ENCODE data around the gene SH3TC1.

SH3TC1 gene

GRCh38 chr4:8215641-8216442 is 16.8 kb downstream of the SH3TC1 start:
- no peak for DNase-seq (ENCODE audit: low read depth)

DNA sequence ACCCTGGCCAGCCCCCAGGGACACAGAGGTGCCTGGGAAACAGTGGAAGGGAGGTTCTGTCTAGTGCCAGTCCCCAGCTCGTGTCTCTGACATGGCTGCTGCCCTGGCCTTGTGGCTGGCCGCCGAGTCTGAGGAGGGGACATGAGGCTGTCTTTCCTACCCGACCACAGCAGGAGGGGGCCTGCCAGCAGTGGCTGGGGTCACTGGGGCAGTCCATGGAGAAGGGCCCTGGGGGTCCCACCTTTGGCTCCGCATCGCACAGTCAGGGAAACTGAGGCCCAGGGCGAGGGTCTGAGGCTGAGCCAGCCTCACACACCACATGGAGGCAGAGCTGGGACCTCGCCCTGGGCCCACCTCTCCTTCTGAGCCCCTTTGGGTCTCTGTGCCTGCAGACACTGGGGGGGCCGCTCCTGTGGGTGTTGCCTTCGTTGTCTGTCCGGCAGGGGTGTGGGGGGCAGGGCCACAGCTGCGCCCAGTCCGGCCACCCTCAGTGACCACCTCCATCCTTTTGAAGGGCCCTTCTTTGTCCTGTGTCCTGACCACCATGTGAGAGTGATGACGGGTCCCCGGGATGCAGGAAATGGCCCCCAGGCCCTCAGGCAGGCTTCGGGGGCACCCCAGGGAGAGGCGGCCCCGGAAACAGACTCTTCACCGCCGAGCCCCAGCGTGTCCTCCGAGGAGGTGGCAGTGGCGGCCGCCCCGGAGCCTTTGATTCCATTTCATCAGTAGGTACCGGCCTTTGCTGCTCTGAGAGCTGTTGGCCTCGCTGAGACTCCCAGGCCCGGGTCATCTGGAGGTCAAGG is 17.6 kb downstream of the SH3TC1 start:
- no peak for DNase-seq (ENCODE audit: low read depth)

GRCh38 chr4:8217246-8217511 is 18.1 kb downstream of the SH3TC1 start:
- no peak for DNase-seq (ENCODE audit: low read depth)

GRCh38 chr4:8217871-8218270 is 18.8 kb downstream of the SH3TC1 start:
- DNase-seq (ENCODE audit: low read depth): no peak

DNA sequence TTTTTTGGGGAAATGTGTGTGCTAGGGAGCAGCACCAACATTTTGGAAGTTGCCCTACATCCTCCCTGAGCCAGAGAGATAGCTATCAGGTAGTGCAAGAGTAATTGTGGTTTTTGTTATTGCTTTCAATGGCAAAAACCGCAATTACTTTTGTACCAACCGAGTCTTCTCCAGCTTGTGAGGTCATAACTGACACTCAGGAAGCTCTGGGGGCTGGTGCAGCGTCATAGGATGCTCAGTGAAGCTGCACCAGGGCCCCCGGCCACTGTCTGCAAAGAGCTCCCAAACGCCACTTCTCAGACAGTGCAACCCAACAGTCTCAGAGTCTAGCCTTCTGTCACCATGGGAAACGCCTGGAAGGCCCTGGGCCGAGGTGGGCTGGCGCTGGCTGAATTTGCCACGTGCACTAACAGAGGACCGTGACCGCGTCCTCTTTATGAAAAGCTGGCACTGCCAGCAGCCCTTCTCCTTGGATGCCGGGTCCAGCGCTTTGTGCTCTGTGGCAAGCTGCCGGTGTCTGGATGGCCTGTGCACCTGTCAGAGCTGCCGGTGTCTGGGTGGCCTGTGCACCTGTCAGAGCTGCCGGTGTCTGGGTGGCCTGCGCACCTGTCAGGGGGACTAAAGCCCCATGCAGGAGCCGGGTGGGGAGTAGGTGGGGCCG is 19.4 kb downstream of the SH3TC1 start:
- DNase-seq (ENCODE audit: low read depth): no peak

DNA sequence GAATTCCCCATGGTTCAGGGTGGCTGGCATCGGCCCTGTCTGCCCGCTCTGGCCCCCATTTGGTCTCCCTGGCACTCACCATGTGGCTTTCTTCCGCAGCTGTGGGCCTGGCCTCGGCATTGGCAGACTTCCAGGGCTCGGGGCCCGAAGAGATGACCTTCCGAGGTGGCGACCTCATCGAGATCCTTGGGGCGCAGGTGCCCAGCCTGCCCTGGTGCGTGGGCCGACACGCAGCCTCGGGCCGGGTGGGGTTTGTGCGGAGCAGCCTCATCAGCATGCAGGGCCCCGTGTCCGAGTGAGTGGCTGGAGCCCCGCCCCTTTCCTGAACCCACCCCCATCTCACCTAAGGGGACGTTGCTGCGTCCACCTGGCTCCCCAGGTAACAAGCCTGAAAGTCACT is 20.1 kb downstream of the SH3TC1 start:
- no peak for DNase-seq (ENCODE audit: low read depth)

GRCh38 chr4:8220661-8221450 is 21.8 kb downstream of the SH3TC1 start:
- DNase-seq (ENCODE audit: low read depth): no peak

GRCh38 chr4:8221476-8221875 is 22.4 kb downstream of the SH3TC1 start:
- DNase-seq (ENCODE audit: low read depth): no peak

DNA sequence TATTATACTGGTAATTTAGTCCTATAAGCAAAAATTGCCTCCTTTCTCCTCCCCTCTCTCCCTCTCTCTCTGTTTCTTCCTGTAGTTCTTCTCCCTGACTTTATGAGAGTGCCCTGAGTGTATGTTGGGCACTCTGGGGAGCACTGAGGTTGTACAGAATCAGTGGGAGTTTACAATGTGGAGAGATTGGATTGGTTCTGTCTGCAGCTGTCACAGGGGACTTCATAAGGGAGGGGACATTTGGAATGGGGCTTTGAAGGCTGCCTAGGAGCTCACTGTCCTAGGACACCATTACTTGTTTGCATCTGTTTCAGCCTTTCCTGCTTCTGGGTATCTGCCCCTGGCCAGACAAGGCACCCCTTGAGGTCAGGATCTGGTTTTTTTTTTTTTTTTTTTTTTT is 22.9 kb downstream of the SH3TC1 start:
- no peak for DNase-seq (ENCODE audit: low read depth)

DNA sequence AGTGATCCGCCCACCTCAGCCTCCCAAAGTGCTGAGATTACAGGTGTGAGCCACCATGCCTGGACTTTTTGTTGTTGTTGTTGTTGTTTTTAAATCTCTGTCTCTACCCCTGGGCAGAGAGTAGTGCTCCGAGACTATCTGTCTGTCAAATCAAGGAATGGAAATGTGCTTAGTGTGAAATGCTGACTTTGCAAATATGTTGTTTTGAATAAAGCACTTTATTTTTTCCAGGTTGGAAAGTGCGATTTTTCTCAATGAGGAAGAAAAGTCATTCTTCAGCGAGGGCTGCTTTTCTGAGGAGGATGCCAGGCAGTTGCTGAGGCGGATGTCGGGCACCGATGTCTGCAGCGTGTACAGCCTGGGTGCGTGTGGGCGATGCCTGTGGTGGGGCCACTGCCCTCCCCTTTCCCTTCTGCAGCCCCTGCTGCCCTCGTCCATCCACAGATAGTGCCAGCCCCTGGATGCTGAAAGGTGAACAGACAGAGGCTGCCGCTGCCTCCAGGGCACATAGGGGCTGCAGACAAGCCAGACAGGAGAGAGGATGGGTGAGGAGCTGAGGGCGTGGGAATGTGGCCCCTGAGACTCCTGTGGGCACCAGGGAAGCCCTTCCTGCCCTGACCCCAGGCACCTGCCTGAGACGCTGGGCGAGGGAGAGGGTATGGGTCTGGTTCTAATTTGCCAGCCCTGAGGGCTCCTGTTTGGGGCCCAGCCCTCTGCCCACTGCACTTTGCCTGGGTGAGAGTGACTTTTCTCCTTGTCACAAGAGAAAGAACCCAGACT is 23.7 kb downstream of the SH3TC1 start:
- no peak for DNase-seq (ENCODE audit: low read depth)

- no peak for DNase-seq (ENCODE audit: low read depth)
These were observed 25.3 kb downstream of the SH3TC1 start for GRCh38 chr4:8224267-8224974.

- no peak for DNase-seq (ENCODE audit: low read depth)
These were observed 26.0 kb downstream of the SH3TC1 start for GRCh38 chr4:8224975-8225625.

- no peak for DNase-seq (ENCODE audit: low read depth)
These were observed 26.8 kb downstream of the SH3TC1 start for GRCh38 chr4:8225706-8226443.

DNA sequence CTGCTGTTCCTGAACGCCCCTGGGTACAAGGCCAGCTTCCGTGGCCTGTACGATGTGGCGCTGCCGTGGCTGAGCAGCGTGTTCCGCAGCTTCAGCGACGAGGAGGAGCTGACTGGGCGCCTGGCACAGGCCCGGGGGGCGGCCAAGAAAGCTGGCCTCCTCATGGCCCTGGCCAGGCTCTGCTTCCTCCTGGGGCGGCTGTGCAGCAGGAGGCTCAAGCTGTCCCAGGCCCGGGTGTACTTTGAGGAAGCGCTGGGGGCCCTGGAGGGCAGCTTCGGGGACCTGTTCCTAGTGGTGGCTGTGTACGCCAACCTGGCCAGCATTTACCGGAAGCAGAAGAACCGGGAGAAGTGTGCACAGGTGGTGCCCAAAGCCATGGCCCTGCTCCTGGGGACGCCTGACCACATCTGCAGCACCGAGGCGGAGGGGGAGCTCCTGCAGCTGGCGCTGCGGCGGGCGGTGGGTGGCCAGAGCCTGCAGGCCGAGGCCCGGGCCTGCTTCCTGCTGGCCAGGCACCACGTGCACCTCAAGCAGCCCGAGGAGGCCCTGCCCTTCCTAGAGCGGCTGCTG is 28.2 kb downstream of the SH3TC1 start:
- DNase-seq (ENCODE audit: low read depth): no peak

DNA sequence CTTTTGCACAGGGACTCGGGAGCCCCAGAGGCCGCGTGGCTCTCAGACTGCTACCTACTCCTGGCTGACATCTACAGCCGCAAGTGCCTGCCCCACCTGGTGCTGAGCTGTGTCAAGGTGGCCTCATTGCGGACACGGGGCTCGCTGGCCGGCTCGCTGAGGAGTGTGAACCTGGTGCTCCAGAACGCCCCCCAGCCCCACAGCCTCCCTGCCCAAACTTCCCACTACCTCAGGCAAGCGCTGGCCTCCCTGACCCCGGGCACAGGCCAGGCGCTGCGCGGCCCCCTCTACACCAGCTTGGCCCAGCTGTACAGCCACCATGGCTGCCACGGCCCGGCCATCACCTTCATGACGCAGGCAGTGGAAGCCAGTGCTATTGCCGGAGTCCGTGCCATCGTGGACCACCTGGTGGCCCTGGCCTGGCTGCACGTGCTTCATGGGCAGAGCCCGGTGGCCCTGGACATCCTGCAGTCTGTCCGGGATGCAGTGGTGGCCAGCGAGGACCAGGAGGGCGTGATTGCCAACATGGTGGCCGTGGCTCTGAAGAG is 28.8 kb downstream of the SH3TC1 start:
- no peak for DNase-seq (ENCODE audit: low read depth)

GRCh38 chr4:8228319-8229250 is 29.5 kb downstream of the SH3TC1 start:
- DNase-seq (ENCODE audit: low read depth): peak; percentile 34

- no peak for DNase-seq (ENCODE audit: low read depth)
These were observed 30.4 kb downstream of the SH3TC1 start for GRCh38 chr4:8229331-8229975.
